Right ventricle myocardium superior (tissue), 1 donor: ENCODE data around the gene NYNRIN. TPM values are rescaled to one million over a fixed set of nuclear protein-coding genes. Genes with fewer than 3 reads are reported as not detected.

Experiments
- ATAC-seq: fragments of 200-7000 bp; cut with Tn5 transposase; one replicate; pipeline ENCODE4 v1.9.1; 2020; ENCODE audit warnings: mild to moderate bottlenecking; ENCODE audit not compliant: poor library complexity
- DNase-seq: peaks from one replicate; pipeline ENCODE4 v3.0.0-alpha.2; 2020
- intact Hi-C: fragments of 100-400 bp; cut with DNase I; formaldehyde crosslinking; loops from one replicate; pipeline ENCODE4 v1.11.2; 2022
- total RNA-seq: library from RNA; stranded (reverse); fragmentation: NEBNext Ultra II Directional; extraction: Animal tissue kit (Norgen Biotek cat#: 25700); gene quantifications from one replicate; pipeline ENCODE4 v1.2.1, GENCODE V29; 2021
- donor health status: DM: no; HTN: yes; CAD: no; lungs with severe emphysema.

The NYNRIN gene
- total RNA-seq, 1 donor from 2014 or later, result 8.8 TPM

DNA sequence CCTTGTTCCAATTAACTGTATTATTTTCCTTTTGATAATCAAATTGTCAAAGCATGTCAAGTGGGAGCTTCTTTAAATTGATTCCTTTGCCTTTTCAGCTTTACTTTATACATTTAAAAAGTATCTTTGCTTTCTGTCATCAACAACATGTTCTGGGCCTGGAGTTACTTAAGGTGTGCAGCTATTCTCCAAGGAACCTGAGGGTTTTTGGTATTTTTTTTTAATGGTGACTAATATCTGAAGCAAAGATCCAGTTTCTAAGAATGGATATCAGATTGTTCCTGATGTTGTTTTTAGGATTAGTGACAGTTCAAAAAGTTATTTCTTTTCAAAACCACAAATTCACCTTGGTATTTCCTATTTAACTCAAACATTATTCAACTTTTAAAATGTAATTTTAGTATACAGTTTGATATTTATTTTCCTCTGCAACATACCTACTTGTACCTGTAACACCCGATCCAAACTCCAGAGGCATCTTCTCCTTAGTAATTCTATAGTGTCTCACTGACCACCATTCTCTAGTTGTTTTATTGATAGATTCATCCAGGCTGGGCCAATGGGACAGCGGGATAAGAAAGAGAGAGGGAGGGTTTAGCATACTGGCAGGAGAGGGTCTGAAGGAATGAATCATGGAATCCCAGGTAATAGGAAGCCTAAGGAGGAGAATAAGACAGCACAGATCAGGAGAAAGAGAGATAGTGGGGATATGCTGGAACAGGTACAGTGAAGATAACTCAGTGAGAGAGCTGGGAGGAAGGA, 27.5 kb downstream of the NYNRIN start:
- DNase-seq, result no peak
- ATAC-seq, result no peak
- intact Hi-C loops, result no loop called here

DNA sequence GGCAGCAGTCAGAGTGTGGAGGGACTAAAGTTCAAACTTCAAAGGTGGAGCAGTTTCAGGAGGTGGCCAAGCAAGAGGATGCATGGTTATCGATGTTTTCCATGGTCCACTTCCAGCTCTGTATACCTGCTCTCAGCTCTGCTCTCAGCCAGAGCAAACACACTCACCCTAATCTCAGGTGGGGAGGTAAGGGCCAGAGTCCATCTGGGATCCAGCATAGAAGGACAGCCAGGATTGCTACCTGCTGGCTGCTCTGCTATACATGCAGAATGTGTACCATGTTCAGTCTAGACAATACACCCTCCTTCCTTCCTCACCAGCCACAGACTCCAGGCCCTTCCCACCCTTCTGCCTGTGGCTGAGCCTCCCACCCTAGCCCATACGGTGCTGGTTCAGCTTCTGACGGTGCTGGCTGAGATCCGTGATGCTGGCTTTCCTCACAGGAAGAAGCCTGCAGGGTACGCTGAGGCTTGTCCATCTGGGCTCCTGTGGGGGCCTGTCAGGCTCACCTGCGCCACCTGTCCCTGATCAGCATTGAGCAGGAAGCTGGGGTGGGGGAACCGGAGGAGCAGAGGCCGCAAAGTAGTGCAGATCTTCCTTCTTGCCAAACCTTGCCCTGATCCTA, 28.2 kb downstream of the NYNRIN start:
- no peak for DNase-seq
- ATAC-seq, result no peak
- intact Hi-C loops, result no loop called here

DNA sequence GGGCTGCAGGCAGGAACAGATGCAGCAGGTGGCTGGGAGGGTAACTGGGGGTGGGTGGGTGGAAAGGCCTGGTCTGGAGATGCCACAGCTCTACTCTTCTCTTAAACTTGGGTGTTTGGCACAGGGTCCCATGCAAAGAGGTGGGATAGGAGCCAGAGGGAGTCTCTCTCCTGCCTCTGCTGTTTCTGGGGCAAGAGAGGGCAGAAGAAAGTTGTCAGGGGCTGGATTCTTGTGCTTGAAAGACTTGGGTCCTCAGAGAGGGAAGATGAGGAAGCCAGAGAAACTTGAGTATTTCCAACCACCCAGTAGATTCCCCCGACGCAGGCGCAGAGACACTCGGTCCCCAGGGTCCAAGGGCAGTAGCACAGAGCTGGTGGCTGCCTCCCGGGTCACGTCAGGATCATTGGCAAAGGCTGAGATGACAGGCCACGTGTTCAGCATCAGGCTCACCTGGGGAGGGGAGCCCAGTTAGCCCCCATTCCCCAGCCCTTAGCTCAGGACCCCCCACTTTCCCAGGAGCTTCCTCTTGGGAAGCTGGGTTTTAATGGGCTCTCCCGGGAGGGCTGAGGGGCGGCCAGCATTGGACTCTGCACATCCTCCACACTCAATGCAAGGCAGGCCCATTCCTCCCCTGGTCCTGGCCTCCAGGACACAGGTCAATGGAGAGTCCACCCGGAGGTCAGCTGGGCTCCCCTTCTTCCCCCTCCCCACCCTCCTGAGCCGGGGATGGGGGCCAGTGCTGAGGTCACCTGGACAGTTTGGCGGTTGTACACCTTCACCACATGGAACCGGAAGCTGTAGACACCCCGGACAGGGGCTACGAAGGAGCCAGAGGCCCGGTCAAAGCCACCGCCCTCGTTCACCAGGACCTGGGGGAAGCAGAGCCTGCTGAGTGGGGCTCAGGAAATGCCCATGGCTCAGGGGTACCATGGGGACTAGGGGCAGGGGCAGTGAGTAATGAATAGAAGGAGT, 29.0 kb downstream of the NYNRIN start:
- ATAC-seq, result no peak
- no peak for DNase-seq
- intact Hi-C loops, result no loop called here

DNA sequence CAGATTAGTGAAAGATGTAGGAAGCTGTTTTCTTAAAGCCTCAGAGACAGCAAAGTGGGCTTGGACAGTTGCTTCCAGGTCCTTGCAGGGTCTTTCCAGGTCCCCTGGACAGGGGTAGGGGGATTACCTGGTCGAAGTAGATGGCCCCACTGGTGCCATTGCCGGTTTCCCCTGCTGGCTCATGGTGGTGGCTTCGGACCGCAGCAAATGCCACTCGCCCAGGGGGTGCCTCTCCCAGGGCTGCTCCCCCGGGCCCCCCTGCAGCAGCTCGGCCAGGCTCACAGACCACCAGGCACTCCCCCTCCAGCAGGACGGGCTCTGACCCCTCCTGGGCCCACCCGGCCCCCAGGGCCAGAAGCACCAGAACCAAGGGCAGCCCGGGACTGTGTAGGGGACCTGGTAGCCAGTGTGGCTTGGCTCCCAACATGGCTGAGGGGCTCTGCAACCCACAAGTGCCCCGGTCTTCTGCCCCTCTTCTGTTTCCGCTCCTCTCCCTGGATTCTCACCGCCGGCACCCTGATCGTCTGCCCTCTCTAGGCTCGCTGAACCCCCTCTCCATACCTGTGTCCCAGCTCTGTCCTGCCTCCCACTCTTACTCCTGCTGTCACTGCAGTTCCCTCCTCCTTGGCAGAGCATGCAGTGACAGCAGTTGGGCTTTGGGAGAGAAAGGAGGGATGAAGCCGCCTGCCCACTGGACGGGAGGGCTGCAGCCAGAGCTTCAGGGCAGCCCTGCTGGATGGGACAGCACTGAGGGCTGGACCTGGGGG, 30.0 kb downstream of the NYNRIN start:
- DNase-seq, result no peak
- intact Hi-C loops, result no loop called here
- ATAC-seq, result no peak

DNA sequence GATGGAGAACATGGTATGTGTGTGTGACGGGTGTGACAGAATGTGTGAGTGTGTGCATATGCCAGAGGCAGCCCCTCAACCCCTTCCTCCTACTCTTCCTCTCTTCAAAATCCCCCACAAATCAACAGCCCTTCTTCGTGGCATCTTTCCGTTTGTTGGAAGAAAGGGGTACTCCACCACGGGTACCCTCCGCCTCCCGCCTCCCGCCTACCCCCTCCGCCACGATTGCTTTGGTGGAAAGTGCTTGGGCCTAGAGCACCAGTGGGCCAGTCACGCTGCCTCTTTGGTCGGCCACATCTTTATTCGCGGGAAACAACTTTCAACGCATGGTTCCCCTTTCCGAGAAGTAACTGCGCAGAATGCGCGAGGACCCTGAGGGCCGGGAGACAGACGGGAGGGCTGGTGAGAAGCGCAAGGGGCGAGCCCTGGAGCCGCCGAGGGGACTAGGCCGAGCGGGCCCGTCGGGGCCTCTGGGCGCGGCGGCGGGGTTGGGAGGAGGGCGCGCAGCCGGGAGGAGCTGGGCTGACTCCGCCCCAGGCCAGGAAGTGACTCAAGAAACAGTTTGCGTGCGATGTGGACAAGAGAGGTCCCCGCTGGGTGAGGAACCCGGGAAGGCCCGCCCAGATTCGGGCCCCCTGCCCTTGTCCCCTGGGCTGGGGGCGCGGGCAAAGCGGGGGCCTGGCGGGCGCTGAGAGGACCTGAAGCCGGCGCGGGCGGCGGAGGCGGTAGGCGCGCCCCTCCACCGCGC, 30.8 kb downstream of the NYNRIN start, which contains the start of the genes CBLN3 and KHNYN:
CBLN3 (minus strand) TSS at position 274 of the 748 bp plus-strand sequence. CDS start 614 bp downstream, outside the sequence.
KHNYN (plus strand) TSS at position 560 of the 748 bp plus-strand sequence. CDS start 777 bp downstream, outside the sequence.
- DNase-seq (peak; percentile 93), ATAC-seq (peak; percentile 89)
- intact Hi-C loops, result loop anchor here (5.0 kb wide), 1 partner anchor 62 kb away; the partner anchor contains the start of gene NFATC4

DNA sequence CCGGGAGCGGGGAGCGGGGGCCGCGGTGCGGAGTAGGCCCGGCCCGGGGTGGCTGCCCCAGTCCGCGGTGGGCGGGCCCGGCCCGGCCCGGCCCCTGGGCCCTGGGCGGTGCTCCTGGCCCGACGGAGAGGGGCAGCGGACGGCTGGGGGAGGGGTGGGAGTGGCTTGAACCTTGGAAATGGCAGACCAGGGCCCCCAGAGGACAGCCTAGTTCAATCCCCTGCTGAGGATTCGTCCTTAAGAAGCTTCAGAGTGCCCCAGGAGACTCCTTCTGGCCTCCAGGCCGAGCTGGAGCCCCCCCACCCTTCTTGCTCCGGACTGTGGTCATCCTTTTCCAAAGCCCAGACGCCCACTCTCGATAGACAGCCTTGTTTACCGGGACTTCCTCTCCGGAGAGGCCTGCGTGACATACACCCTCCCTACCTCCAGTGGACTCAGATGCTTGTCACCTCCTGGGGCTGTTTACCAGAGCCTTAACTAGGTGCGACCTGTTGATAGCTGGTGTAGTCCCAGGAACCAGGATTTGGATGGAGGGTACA, 31.4 kb downstream of the NYNRIN start:
- intact Hi-C loops, result loop anchor here (5.0 kb wide), 1 partner anchor 63 kb away; the partner anchor contains the start of gene NFATC4
- ATAC-seq (peak; percentile 88), DNase-seq (peak; percentile 92)

DNA sequence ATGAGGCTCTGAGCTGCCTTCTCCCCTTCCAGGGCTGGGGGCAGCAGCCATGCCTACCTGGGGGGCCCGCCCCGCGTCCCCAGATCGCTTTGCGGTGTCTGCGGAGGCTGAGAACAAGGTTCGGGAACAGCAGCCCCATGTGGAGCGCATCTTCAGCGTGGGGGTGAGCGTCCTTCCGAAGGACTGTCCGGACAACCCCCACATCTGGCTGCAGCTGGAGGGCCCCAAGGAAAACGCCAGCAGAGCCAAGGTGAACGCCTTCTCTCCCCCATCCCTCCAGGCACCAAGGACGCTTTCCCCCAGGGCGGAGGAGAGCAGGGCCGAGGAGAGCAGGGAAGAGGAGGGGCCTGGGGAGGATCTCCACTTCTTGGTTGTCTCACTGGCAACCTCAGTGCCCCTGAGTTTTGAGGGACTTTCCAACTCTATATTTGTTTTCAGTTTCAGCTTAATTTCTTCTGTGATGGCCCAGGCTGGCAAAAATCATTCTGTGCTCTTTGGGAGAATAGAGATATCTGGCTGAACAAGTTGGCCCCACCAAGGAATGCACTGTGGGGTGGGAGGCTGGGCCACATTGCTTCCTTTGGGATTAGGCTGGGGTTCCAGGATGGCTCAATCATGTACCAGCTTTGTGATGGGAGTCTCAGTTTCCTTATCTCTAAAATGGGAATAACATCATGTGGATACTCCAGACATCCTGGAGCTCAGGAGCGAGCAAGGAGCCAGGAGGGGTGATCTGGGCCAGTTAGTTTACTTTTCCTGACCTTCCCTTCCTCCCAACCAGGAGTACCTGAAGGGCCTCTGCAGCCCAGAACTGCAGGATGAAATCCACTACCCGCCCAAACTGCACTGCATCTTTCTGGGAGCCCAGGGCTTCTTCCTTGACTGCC, 32.1 kb downstream of the NYNRIN start:
- no peak for DNase-seq
- peak; percentile 18 for ATAC-seq
- intact Hi-C loops, result loop anchor here (5.0 kb wide), 1 partner anchor 64 kb away; the partner anchor contains the start of gene NFATC4

DNA sequence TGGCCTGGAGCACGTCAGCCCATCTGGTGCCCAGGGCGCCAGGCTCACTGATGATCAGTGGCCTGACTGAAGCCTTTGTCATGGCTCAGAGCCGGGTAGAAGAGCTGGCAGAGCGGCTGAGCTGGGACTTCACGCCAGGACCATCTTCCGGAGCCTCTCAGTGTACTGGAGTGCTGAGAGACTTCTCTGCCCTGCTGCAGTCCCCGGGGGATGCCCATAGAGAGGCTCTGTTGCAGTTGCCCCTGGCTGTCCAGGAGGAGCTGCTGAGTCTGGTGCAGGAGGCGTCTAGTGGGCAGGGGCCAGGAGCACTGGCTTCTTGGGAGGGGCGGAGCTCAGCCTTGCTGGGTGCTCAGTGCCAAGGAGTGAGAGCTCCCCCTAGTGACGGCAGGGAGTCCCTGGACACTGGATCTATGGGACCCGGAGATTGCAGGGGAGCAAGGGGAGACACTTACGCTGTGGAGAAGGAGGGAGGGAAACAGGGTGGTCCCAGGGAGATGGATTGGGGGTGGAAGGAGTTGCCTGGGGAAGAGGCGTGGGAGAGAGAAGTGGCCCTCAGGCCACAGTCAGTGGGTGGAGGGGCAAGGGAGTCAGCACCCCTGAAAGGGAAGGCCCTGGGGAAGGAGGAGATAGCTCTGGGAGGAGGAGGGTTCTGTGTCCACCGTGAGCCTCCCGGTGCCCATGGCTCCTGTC, 32.9 kb downstream of the NYNRIN start:
- intact Hi-C loops, result loop anchor here (5.0 kb wide), 1 partner anchor 64 kb away; the partner anchor contains the start of gene NFATC4
- DNase-seq (peak; percentile 92), ATAC-seq (peak; percentile 67)

DNA sequence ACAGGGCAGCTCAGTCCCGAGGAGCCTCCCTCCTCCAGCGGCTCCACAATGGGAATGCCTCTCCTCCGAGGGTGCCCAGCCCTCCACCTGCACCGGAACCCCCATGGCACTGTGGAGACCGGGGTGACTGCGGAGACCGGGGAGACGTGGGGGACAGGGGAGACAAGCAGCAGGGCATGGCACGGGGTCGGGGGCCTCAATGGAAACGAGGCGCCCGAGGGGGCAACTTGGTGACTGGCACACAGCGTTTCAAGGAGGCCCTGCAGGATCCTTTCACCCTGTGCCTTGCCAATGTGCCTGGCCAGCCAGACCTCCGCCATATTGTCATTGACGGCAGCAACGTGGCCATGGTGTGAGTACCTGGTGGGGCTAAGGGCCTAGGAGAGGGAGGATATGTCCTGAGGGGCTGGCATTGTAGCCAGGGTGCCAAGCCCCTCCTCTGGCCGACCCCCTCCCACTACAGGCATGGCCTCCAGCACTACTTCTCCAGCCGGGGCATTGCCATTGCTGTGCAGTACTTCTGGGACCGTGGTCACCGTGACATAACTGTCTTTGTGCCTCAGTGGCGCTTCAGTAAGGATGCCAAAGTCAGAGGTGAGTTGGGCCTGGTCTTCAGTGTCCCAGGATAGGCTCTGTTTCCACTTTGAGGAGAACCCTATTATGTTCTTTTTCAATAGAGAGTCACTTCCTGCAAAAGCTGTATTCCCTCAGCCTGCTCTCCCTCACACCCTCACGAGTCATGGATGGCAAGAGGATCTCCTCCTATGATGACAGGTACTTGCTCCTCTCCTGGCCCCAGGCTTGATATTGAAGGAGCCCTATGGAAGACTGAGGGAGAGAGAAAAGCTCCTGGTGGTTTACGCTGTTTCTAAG, 33.7 kb downstream of the NYNRIN start:
- ATAC-seq (no peak), DNase-seq (peak; percentile 44)
- intact Hi-C loops, result loop anchor here (5.0 kb wide), 1 partner anchor 65 kb away; the partner anchor contains the start of gene NFATC4

DNA sequence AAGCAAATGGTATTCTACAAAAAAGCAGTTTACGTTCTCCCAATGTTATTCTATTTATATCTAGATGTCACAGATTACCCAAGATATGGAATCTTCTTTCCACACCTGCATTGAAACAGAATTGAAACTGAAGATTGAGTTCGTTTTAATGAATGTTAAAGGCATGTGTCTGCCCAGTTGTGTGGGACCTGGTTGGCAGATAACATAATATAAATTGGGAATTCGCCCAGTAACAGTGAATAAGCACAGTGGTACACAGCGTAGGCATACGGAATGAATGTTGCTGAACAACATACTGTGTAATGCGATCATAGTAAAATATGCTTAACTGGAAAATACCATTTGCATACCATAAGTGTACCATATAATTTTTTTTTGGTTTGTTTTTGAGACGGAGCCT, 35.2 kb downstream of the NYNRIN start:
- intact Hi-C loops, result loop anchor here (5.0 kb wide), 1 partner anchor 67 kb away; the partner anchor contains the start of gene NFATC4
- no peak for ATAC-seq
- DNase-seq, result no peak

DNA sequence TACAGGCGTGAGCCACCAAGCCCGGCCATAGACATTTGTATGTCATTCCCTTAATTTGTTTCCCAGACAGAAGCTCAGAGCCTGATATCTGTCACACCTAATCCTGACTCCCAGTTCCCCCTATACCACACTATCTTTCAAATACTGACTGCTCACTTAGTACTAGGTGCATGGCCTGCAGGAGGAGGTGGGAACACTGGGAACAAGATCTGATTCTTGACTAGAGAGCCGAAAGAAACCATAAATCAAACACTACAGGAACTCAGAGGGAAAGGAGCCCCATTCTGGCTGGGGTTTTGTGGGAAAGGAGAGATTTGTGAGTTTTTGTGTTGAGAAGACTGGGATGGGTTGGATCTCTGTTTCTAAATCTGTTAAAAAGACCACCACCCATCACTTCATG, 35.9 kb downstream of the NYNRIN start:
- intact Hi-C loops, result loop anchor here (5.0 kb wide), 1 partner anchor 67 kb away; the partner anchor contains the start of gene NFATC4
- DNase-seq, result no peak
- ATAC-seq, result no peak

DNA sequence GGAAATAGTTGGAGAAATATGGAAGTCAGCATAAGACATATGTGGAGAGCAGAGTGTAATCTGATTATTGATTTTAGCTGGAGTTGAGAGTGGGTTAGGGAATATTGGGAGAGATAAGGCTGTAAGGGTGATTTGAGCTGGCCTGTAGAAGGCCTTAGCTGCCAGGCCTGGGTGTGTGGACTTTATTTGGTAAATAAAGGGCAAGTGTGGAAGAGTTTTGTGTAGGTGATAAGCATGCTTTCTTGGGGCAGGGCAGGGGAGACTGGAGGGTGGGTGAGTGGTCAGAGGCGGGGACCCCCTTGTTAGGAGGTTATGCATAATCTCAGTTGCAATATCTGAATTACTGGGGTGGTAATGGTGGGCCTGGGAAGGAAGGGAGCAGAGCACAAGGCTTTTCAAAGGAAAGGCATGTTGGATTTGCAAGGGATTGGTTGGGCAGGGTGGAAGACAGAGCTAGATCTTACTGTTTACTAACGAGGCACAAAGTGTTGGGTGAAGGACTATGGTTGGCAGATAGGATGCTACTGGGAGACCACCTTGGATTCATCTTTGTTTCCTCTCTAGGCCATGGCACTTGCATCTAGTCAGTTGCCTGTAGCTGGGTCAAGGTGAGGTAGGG, 36.5 kb downstream of the NYNRIN start:
- intact Hi-C loops, result no loop called here
- ATAC-seq, result no peak
- DNase-seq, result no peak

DNA sequence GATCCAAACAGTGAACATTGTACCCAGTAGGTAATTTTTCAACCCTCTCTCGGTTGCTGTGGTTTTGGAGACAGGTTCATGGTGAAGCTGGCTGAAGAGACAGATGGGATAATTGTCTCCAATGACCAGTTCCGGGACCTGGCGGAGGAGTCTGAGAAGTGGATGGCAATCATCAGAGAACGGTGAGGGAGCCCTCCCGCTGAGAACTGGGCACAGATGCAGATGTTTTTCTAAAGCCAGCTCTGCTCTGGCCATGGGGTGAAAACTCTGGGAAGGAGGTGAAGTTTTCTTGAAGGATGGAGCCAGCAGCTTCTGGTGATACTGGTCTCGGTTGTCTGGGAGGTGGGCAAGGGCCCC, 37.2 kb downstream of the NYNRIN start:
- DNase-seq (no peak), ATAC-seq (no peak)
- intact Hi-C loops, result loop anchor here (2.0 kb wide), 1 partner anchor 103 kb away; no protein-coding TSS in a partner anchor
